Left ventricle myocardium inferior (tissue), 1 donor: ENCODE data around the gene VSIG4. TPM values are rescaled to one million over a fixed set of nuclear protein-coding genes. Genes with fewer than 3 reads are reported as not detected.

ENCODE experiments used
- DNase-seq: peaks from one replicate; pipeline ENCODE4 v3.0.0-alpha.2; 2020
- H3K27ac ChIP-seq: fragments of 200-600 bp; replicated peaks from 2 replicates; pipeline ENCODE4 v1.8.0; 2021
- H3K27me3 ChIP-seq: fragments of 200-600 bp; 2 replicates; pipeline ENCODE4 v1.8.0; 2021; ENCODE audit warnings: low read depth
- H3K36me3 ChIP-seq: fragments of 200-600 bp; 2 replicates; pipeline ENCODE4 v1.8.0; 2021
- H3K4me1 ChIP-seq: fragments of 200-600 bp; 2 replicates; pipeline ENCODE4 v1.8.0; 2021
- H3K4me3 ChIP-seq: fragments of 200-600 bp; 2 replicates; pipeline ENCODE4 v1.8.0; 2021; ENCODE audit warnings: mild to moderate bottlenecking, moderate library complexity
- H3K9me3 ChIP-seq: fragments of 200-600 bp; replicated peaks from 2 replicates; pipeline ENCODE4 v1.8.0; 2021
- CTCF ChIP-seq: fragments of 200-600 bp; IDR thresholded peaks from 2 replicates; pipeline ENCODE4 v1.8.0; 2021; ENCODE audit warnings: antibody characterized with exemption, mild to moderate bottlenecking, borderline replicate concordance
- intact Hi-C: fragments of 100-400 bp; cut with micrococcal nuclease; formaldehyde crosslinking; loops from one replicate; pipeline ENCODE4 v1.11.0; 2022
- total RNA-seq: library from RNA; stranded (reverse); fragmentation: NEBNext Ultra II Directional; extraction: Animal tissue kit (Norgen Biotek cat#: 25700); gene quantifications from one replicate; pipeline ENCODE4 v1.2.1, GENCODE V29; 2021
- donor health status: DM: no; HTN: yes; CAD: no; lungs with severe emphysema.

The VSIG4 gene
- total RNA-seq, 1 donor from 2014 or later = 41.7 TPM

- Histone ChIP-seq H3K27me3 (no peaks in the 10 kb centered on the region), H3K36me3 (no peaks in the 10 kb centered on the region), H3K4me3 (no peak overlapping the region), H3K9me3 (no peaks in the 10 kb centered on the region), H3K4me1 (no peaks in the 10 kb centered on the region), H3K27ac (no peak overlapping the region)
- intact Hi-C loops = no loop called here
- no peak for TF ChIP-seq CTCF
- DNase-seq = no peak
These were observed 39.7 kb downstream of the VSIG4 start for GRCh38 chrX:66000178-66000577.

- Histone ChIP-seq H3K4me3 (no peak overlapping the region), H3K27ac (no peak overlapping the region), H3K27me3 (no peaks in the 10 kb centered on the region), H3K36me3 (no peaks in the 10 kb centered on the region), H3K9me3 (no peaks in the 10 kb centered on the region), H3K4me1 (no peaks in the 10 kb centered on the region)
- no peak for TF ChIP-seq CTCF
- DNase-seq = no peak
- intact Hi-C loops = no loop called here
These were observed 40.2 kb downstream of the VSIG4 start for GRCh38 chrX:65999563-66000148.

- H3K36me3 ChIP-seq = no peaks in the 10 kb centered on the region
- H3K4me3 ChIP-seq = no peak overlapping the region
- no peaks in the 10 kb centered on the region for H3K9me3 ChIP-seq
- H3K4me1 ChIP-seq = no peaks in the 10 kb centered on the region
- no peak for DNase-seq
- no peaks in the 10 kb centered on the region for H3K27me3 ChIP-seq
- no peak for TF ChIP-seq CTCF
- H3K27ac ChIP-seq = no peak overlapping the region
- intact Hi-C loops = no loop called here
These were observed 40.8 kb downstream of the VSIG4 start for GRCh38 chrX:65999029-65999562.

- Histone ChIP-seq H3K4me3 (no peak overlapping the region), H3K4me1 (no peaks in the 10 kb centered on the region), H3K27ac (no peak overlapping the region), H3K27me3 (no peaks in the 10 kb centered on the region), H3K9me3 (no peaks in the 10 kb centered on the region), H3K36me3 (no peaks in the 10 kb centered on the region)
- no peak for TF ChIP-seq CTCF
- no peak for DNase-seq
- intact Hi-C loops = no loop called here
These were observed 41.7 kb downstream of the VSIG4 start for GRCh38 chrX:65997978-65998717.

GRCh38 chrX:65994519-65995506 is 45.1 kb downstream of the VSIG4 start:
- no peaks in the 10 kb centered on the region for H3K36me3 ChIP-seq
- TF ChIP-seq CTCF = no peak
- no peaks in the 10 kb centered on the region for H3K4me1 ChIP-seq
- no peaks in the 10 kb centered on the region for H3K9me3 ChIP-seq
- no peak overlapping the region for H3K27ac ChIP-seq
- H3K27me3 ChIP-seq = no peaks in the 10 kb centered on the region
- intact Hi-C loops = no loop called here
- no peak overlapping the region for H3K4me3 ChIP-seq
- DNase-seq = no peak
